ENCODE results near the gene PIP5K1C.

DNA sequence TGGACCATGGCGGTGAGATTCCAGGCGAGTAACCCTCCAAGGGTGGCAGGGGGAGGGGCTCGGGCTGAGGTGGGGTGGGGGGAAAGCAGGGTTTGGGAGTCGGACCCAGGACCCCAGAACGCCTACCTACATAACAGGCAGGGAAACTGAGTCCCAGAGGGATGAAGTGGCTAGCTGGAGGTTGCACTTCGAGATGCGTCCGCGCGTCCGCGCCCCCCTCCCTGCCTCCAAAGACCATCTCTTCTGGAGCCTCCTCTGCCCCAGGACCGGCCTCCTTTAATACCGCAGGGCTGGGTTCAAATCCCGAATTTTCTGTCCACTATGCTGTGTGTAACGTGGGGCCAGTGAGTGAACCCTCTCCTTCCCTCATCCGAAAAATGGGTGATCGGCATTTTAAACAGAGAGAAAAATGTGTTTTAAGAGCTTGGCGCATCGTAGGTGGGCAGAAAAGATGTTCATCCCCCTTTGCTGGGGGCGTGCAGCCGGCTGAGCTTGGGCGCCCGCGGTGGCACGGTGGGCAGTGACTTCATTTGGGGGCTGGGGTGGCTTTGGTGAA is 21.7 kb upstream of the PIP5K1C start:
- TF ChIP-seq CTCF (IDR thresholded peaks at IDR 0.05; ENCODE audit: poor library complexity, severe bottlenecking) (no peak), MXI1 (conservative IDR thresholded peaks at IDR 0.05; ENCODE audit: poor library complexity, severe bottlenecking) (no peak), EZH2 (IDR thresholded peaks at IDR 0.05; ENCODE audit: borderline replicate concordance, insufficient read depth, low read length, poor library complexity, severe bottlenecking) (no peak), EP300 (conservative IDR thresholded peaks at IDR 0.05; ENCODE audit: poor library complexity, severe bottlenecking) (no peak)
